HFFc6 (cell line): ENCODE data around the gene TNIP1. TPM values are rescaled to one million over a fixed set of nuclear protein-coding genes. Genes with fewer than 3 reads are reported as not detected.
A peak's percentile ranks its signal among the peaks of the same experiment; 100 is the strongest.

Experiments
- DNase-seq: peaks from one replicate; pipeline ENCODE4 v3.0.0-alpha.2; 2018
- H3K27ac Mint-ChIP-seq: 2 replicates; pipeline ENCODE4 v1.8.0; 2020; ENCODE audit warnings: mild to moderate bottlenecking, mixed read lengths
- H3K27me3 Mint-ChIP-seq: 2 replicates; pipeline ENCODE4 v1.8.0; 2021; ENCODE audit warnings: mild to moderate bottlenecking, moderate library complexity, mixed read lengths; ENCODE audit not compliant: insufficient read depth
- H3K36me3 Mint-ChIP-seq: 2 replicates; pipeline ENCODE4 v1.8.0; 2021; ENCODE audit warnings: low read depth, mixed read lengths
- H3K4me1 Mint-ChIP-seq: 2 replicates; pipeline ENCODE4 v1.8.0; 2020; ENCODE audit warnings: low read depth, mixed read lengths
- H3K4me3 Mint-ChIP-seq: 2 replicates; pipeline ENCODE4 v1.8.0; 2020; ENCODE audit warnings: mild to moderate bottlenecking, moderate library complexity, mixed read lengths
- H3K9me3 Mint-ChIP-seq: 2 replicates; pipeline ENCODE4 v1.8.0; 2020; ENCODE audit warnings: mild to moderate bottlenecking, mixed read lengths
- CTCF ChIP-seq: fragments of 200-600 bp; sonication (generic); IDR thresholded peaks from 2 replicates; pipeline ENCODE4 v1.5.0; 2021; ENCODE audit warnings: antibody characterized with exemption, mild to moderate bottlenecking
- total RNA-seq, 6 experiments: library from RNA; stranded (reverse); fragmentation: NEBNext Ultra II Directional; extraction: Animal tissue kit (Norgen Biotek cat#: 25700); gene quantifications; 2 replicates in 1 of 6; 3 replicates in 5 of 6; pipeline ENCODE4 v1.2.3, GENCODE V29; 2021

Gene TNIP1
- total RNA-seq, 6 experiments from 2014 or later = 81.5 to 105 (median 89.5) TPM

GRCh38 chr5:151118913-151119575 is 38.2 kb upstream of the TNIP1 start:
- no peak for TF ChIP-seq CTCF
- Mint-ChIP-seq H3K27ac (no peak overlapping the region), H3K9me3 (no peaks in the 10 kb centered on the region), H3K36me3 (peaks cover 38% of the 10 kb centered on the region), H3K4me3 (no peak overlapping the region), H3K4me1 (peaks cover 4% of the 10 kb centered on the region), H3K27me3 (peaks cover 9% of the 10 kb centered on the region)
- DNase-seq = no peak

- 0 out of 2 replicates have a peak overlapping the region, but pooled peaks have one; percentile 16 for H3K27ac Mint-ChIP-seq
- peak; percentile 56 for DNase-seq
- no peaks in the 10 kb centered on the region for H3K9me3 Mint-ChIP-seq
- H3K27me3 Mint-ChIP-seq = peaks cover 2% of the 10 kb centered on the region
- H3K4me3 Mint-ChIP-seq = no peak overlapping the region
- TF ChIP-seq CTCF = peak; percentile 90
- H3K4me1 Mint-ChIP-seq = peaks cover 4% of the 10 kb centered on the region; the same call in 1 of the 2 replicates
- H3K36me3 Mint-ChIP-seq = peaks cover 26% of the 10 kb centered on the region
These were observed 34.6 kb upstream of the TNIP1 start for GRCh38 chr5:151115272-151115905.

GRCh38 chr5:151113651-151114050 is 32.8 kb upstream of the TNIP1 start:
- Mint-ChIP-seq H3K27ac (no peak overlapping the region), H3K27me3 (peaks cover 7% of the 10 kb centered on the region), H3K4me1 (peaks cover 11% of the 10 kb centered on the region; the same call in 1 of the 2 replicates), H3K36me3 (peaks cover 21% of the 10 kb centered on the region), H3K9me3 (no peaks in the 10 kb centered on the region), H3K4me3 (no peak overlapping the region)
- TF ChIP-seq CTCF = no peak
- DNase-seq = no peak

- TF ChIP-seq CTCF = no peak
- H3K36me3 Mint-ChIP-seq = peaks cover 33% of the 10 kb centered on the region
- no peak overlapping the region for H3K4me3 Mint-ChIP-seq
- H3K27ac Mint-ChIP-seq = no peak overlapping the region
- DNase-seq = no peak
- no peaks in the 10 kb centered on the region for H3K9me3 Mint-ChIP-seq
- H3K27me3 Mint-ChIP-seq = peaks cover 15% of the 10 kb centered on the region
- peaks cover 18% of the 10 kb centered on the region for H3K4me1 Mint-ChIP-seq
These were observed 30.2 kb upstream of the TNIP1 start for GRCh38 chr5:151110992-151111391.

- no peak for DNase-seq
- Mint-ChIP-seq H3K27ac (no peak overlapping the region; the same call in 1 of the 2 replicates), H3K9me3 (no peaks in the 10 kb centered on the region), H3K36me3 (peaks cover 38% of the 10 kb centered on the region), H3K4me1 (peaks cover 21% of the 10 kb centered on the region), H3K4me3 (no peak overlapping the region), H3K27me3 (peaks cover 15% of the 10 kb centered on the region)
- no peak for TF ChIP-seq CTCF
These were observed 29.4 kb upstream of the TNIP1 start for GRCh38 chr5:151110122-151110681.
